Smooth muscle cell (in vitro differentiated cells): ENCODE data around the gene NIT2. TPM values are rescaled to one million over a fixed set of nuclear protein-coding genes. Genes with fewer than 3 reads are reported as not detected.
"Not testable (repeated sequence)": the region's sequence is repeated elsewhere in the genome, so short reads cannot be mapped to it uniquely, and the experiment has no call there.

ENCODE experiments used
- DNase-seq: peaks from one replicate; lab custom pipeline; 2025; ENCODE audit not compliant: unreplicated experiment; lab: John Stamatoyannopoulos, UW
- H2AFZ ChIP-seq: fragments of 200-600 bp; sonication (generic); 2 replicates; pipeline ENCODE4 v1.6.0; 2016; ENCODE audit warnings: antibody characterized with exemption, low read depth, mild to moderate bottlenecking
- H3F3A ChIP-seq: fragments of 200-600 bp; sonication (generic); 2 replicates; pipeline ENCODE4 v1.6.0; 2017; ENCODE audit warnings: antibody characterized with exemption, low read depth
- H3K27ac ChIP-seq: fragments of 200-600 bp; sonication (generic); 2 replicates; pipeline ENCODE4 v1.5.1; 2016; ENCODE audit warnings: low read depth, mild to moderate bottlenecking
- H3K27me3 ChIP-seq: fragments of 200-600 bp; sonication (generic); 2 replicates; pipeline ENCODE4 v1.6.1; 2016; ENCODE audit warnings: low read depth, mild to moderate bottlenecking
- H3K36me3 ChIP-seq: fragments of 200-600 bp; sonication (generic); 2 replicates; pipeline ENCODE4 v1.5.1; 2016; ENCODE audit warnings: low read depth
- H3K4me1 ChIP-seq: fragments of 200-600 bp; sonication (generic); 2 replicates; pipeline ENCODE4 v1.5.1; 2016; ENCODE audit warnings: low read depth
- H3K4me2 ChIP-seq: fragments of 200-600 bp; sonication (generic); 2 replicates; pipeline ENCODE4 v1.6.0; 2016; ENCODE audit warnings: mild to moderate bottlenecking
- H3K4me3 ChIP-seq: fragments of 200-600 bp; sonication (generic); 2 replicates; pipeline ENCODE4 v1.5.1; 2016; ENCODE audit warnings: mild to moderate bottlenecking
- H3K79me2 ChIP-seq: fragments of 200-600 bp; sonication (generic); 2 replicates; pipeline ENCODE4 v1.6.0; 2016; ENCODE audit warnings: low read depth, mild to moderate bottlenecking
- H3K9ac ChIP-seq: fragments of 200-600 bp; sonication (generic); 2 replicates; pipeline ENCODE4 v1.6.0; 2016; ENCODE audit warnings: low read depth
- H3K9me3 ChIP-seq: fragments of 200-600 bp; sonication (generic); replicated peaks from 2 replicates; pipeline ENCODE4 v1.5.1; 2016; ENCODE audit warnings: low read depth
- H4K20me1 ChIP-seq: fragments of 200-600 bp; sonication (generic); 2 replicates; pipeline ENCODE4 v1.6.0; 2016; ENCODE audit warnings: low read depth
- WGBS: methylation state at CpG from one replicate; pipeline ENCODE4 v1.1.7; 2016; ENCODE audit warnings: low lambda C conversion rate; 5-methylcytosine and 5-hydroxymethylcytosine counted together
- polyA plus RNA-seq: library from polyadenylated mRNA; unstranded; fragments of >200 nt; fragmentation: Nextera tagmentation; extraction: Ambion mirVana; gene quantifications from 2 replicates; pipeline ENCODE4 v1.2.1, GENCODE V29; 2016
- total RNA-seq: library from RNA; depleted of rRNA; stranded (reverse); fragments of >200 nt; gene quantifications from 2 replicates; pipeline ENCODE4 v1.2.3, GENCODE V29; 2014
- TF ChIP-seq, protein P1 (sequence below): fragments of 200-600 bp; sonication (generic); IDR thresholded peaks from 2 replicates; pipeline ENCODE4 v1.5.1; 2017; ENCODE audit warnings: borderline replicate concordance, mild to moderate bottlenecking, antibody characterized with exemption; ENCODE audit not compliant: insufficient read depth, poor library complexity, severe bottlenecking

Gene NIT2
- total and polyA plus RNA-seq, 2 experiments from 2014 or later: 16.5 to 46.5 TPM

DNA sequence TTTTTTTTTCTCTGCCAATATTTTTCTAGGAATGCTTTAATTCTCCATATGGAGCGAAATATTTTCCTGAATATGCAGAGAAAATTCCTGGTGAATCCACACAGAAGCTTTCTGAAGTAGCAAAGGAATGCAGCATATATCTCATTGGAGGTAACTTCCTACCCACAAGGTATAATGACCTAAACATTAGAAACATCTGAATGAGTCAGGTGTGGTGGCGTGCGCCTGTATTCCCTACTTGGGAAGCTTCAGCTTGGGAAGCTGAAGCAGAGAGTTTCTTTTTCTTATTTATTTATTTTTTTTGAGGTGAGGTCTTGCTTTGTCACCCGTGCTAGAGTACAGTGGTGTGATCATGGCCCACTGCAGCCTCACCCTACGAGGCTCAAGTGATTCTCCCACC lies 5.2 kb downstream of the NIT2 start:
- no peak for DNase-seq
- H3K9ac ChIP-seq: no peak overlapping the region
- H3K9me3 ChIP-seq: no peaks in the 10 kb centered on the region
- TF ChIP-seq, protein P1, sequence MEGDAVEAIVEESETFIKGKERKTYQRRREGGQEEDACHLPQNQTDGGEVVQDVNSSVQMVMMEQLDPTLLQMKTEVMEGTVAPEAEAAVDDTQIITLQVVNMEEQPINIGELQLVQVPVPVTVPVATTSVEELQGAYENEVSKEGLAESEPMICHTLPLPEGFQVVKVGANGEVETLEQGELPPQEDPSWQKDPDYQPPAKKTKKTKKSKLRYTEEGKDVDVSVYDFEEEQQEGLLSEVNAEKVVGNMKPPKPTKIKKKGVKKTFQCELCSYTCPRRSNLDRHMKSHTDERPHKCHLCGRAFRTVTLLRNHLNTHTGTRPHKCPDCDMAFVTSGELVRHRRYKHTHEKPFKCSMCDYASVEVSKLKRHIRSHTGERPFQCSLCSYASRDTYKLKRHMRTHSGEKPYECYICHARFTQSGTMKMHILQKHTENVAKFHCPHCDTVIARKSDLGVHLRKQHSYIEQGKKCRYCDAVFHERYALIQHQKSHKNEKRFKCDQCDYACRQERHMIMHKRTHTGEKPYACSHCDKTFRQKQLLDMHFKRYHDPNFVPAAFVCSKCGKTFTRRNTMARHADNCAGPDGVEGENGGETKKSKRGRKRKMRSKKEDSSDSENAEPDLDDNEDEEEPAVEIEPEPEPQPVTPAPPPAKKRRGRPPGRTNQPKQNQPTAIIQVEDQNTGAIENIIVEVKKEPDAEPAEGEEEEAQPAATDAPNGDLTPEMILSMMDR: no peak
- peaks cover 14% of the 10 kb centered on the region for H3K36me3 ChIP-seq
- no peaks in the 10 kb centered on the region for H4K20me1 ChIP-seq
- no peak overlapping the region for H3K27ac ChIP-seq
- H3F3A ChIP-seq: no peaks in the 10 kb centered on the region
- H3K4me2 ChIP-seq: no peak overlapping the region
- WGBS: 95% methylated on average over 5 of the region's 5 CpGs
- no peak overlapping the region for H2AFZ ChIP-seq
- no peak overlapping the region for H3K4me3 ChIP-seq
- H3K4me1 ChIP-seq: no peaks in the 10 kb centered on the region
- no peaks in the 10 kb centered on the region for H3K79me2 ChIP-seq
- no peaks in the 10 kb centered on the region for H3K27me3 ChIP-seq

GRCh38 chr3:100340527-100340926 lies 6.0 kb downstream of the NIT2 start:
- no peak overlapping the region for H3K9ac ChIP-seq
- DNase-seq: no peak
- no peaks in the 10 kb centered on the region for H3K9me3 ChIP-seq
- no peaks in the 10 kb centered on the region for H3K27me3 ChIP-seq
- no peak overlapping the region for H3K4me2 ChIP-seq
- H3K4me1 ChIP-seq: no peaks in the 10 kb centered on the region
- H3K4me3 ChIP-seq: no peak overlapping the region
- 94% methylated on average over 1 of the region's 1 CpG for WGBS
- no peaks in the 10 kb centered on the region for H3K79me2 ChIP-seq
- no peaks in the 10 kb centered on the region for H3F3A ChIP-seq
- H2AFZ ChIP-seq: no peak overlapping the region
- H3K27ac ChIP-seq: no peak overlapping the region
- H3K36me3 ChIP-seq: peaks cover 14% of the 10 kb centered on the region
- TF ChIP-seq, protein P1: no peak
- no peaks in the 10 kb centered on the region for H4K20me1 ChIP-seq

GRCh38 chr3:100348727-100349126 lies 14.2 kb downstream of the NIT2 start:
- no peak overlapping the region for H3K4me3 ChIP-seq
- DNase-seq: no peak
- no peaks in the 10 kb centered on the region for H3K27me3 ChIP-seq
- TF ChIP-seq, protein P1: no peak
- 93% methylated on average over 5 of the region's 5 CpGs for WGBS
- no peak overlapping the region for H3K4me2 ChIP-seq
- no peaks in the 10 kb centered on the region for H3K79me2 ChIP-seq
- no peaks in the 10 kb centered on the region for H4K20me1 ChIP-seq
- H3K27ac ChIP-seq: no peak overlapping the region
- H2AFZ ChIP-seq: no peak overlapping the region
- peaks cover 5% of the 10 kb centered on the region for H3K36me3 ChIP-seq
- H3K9ac ChIP-seq: no peak overlapping the region
- H3K9me3 ChIP-seq: no peaks in the 10 kb centered on the region
- no peaks in the 10 kb centered on the region for H3K4me1 ChIP-seq
- peaks cover 4% of the 10 kb centered on the region for H3F3A ChIP-seq

- not testable (repeated sequence) for H3K9ac ChIP-seq, H3F3A ChIP-seq, H4K20me1 ChIP-seq, DNase-seq, H3K27me3 ChIP-seq, H3K4me3 ChIP-seq, H3K4me2 ChIP-seq, H3K79me2 ChIP-seq, H2AFZ ChIP-seq, H3K36me3 ChIP-seq, H3K27ac ChIP-seq, H3K9me3 ChIP-seq, H3K4me1 ChIP-seq
- 100% methylated on average over 2 of the region's 2 CpGs for WGBS
Observed at GRCh38 chr3:100351770-100352169, 17.2 kb downstream of the NIT2 start.
